Right lobe of liver (tissue), 4 donors: Measurements from ENCODE around the gene HDGFL3.

ENCODE experiments used
- CTCF ChIP-seq, 4 donors: fragments of 200-600 bp in 3 of 4; fragments of 450-650 bp in 1 of 4; IDR thresholded peaks; one replicate each; pipeline versions ENCODE4 v1.5.1 to v1.8.0; 2016 to 2022; ENCODE audit warnings: antibody characterized with exemption in 4 of 4, mild to moderate bottlenecking in 2 of 4
- POLR2A ChIP-seq: fragments of 450-650 bp; IDR thresholded peaks from one replicate; pipeline ENCODE4 v1.6.1; 2017; ENCODE audit warnings: antibody characterized with exemption, mild to moderate bottlenecking
- donor health status: DM: no; HTN: no; CAD: no.
- donor health status: DM: no; HTN: no; CAD: no.
- donor health status: DM: no; HTN: yes; CAD: no.

GRCh38 chr15:83203543-83203942 lies 4.1 kb downstream of the HDGFL3 start:
- no peak for TF ChIP-seq CTCF (IDR thresholded peaks at IDR 0.05)
- TF ChIP-seq POLR2A = no peak
